H1 (cell line): ENCODE data around the gene STOML2. TPM values are rescaled to one million over a fixed set of nuclear protein-coding genes. Genes with fewer than 3 reads are reported as not detected.

Source experiments
- CTCF ChIA-PET: fragments of 300-600 bp; sonication (Branson Sonifier 250); formaldehyde crosslinking; loops from one replicate; lab custom pipeline; 2021; ENCODE audit not compliant: partially characterized antibody; lab: Charles Lee
- POLR2A ChIA-PET: fragments of 300-600 bp; sonication (Branson Sonifier 250); formaldehyde crosslinking; loops from one replicate; lab custom pipeline; 2021; ENCODE audit warnings: inconsistent platforms; ENCODE audit not compliant: partially characterized antibody; lab: Charles Lee
- DNase-seq, 2 experiments: peaks; one replicate each; pipeline versions ENCODE4 v3.0.0 to v3.0.0-alpha.2; 2010 to 2022; ENCODE audit warnings: low spot score in 2 of 2, low read depth in 1 of 2, mixed read lengths in 1 of 2
- FAIRE-seq: peaks from 2 replicates; lab custom pipeline; 2011; peaks lifted over from hg19 to GRCh38; lab: Jason Lieb, UNC
- H2AFZ ChIP-seq: 2 replicates; pipeline ENCODE4 v1.8.1; 2012; ENCODE audit warnings: low read length, inconsistent platforms
- H2AK5ac ChIP-seq: 2 replicates; pipeline ENCODE4 v1.6.1; 2013; ENCODE audit warnings: low read depth, low read length
- H2BK120ac ChIP-seq: replicated peaks from 2 replicates; pipeline ENCODE3; 2013; ENCODE audit warnings: low read depth, low read length, inconsistent platforms
- H2BK12ac ChIP-seq: 2 replicates; pipeline ENCODE4 v1.6.1; 2013; ENCODE audit warnings: low read depth, low read length
- H2BK15ac ChIP-seq: 2 replicates; pipeline ENCODE4 v1.6.1; 2013; ENCODE audit warnings: low read length
- H2BK20ac ChIP-seq: 2 replicates; pipeline ENCODE4 v1.6.1; 2013; ENCODE audit warnings: low read length
- H2BK5ac ChIP-seq: 2 replicates; pipeline ENCODE4 v1.6.1; 2013; ENCODE audit warnings: low read depth, low read length
- H3K14ac ChIP-seq: 2 replicates; pipeline ENCODE4 v1.6.1; 2013; ENCODE audit warnings: inconsistent platforms; ENCODE audit not compliant: insufficient read length
- H3K18ac ChIP-seq: 2 replicates; pipeline ENCODE4 v1.6.1; 2013; ENCODE audit warnings: low read length; ENCODE audit errors: extremely low read depth
- H3K23ac ChIP-seq: 2 replicates; pipeline ENCODE4 v1.6.1; 2013; ENCODE audit warnings: inconsistent platforms; ENCODE audit not compliant: insufficient read length
- H3K23me2 ChIP-seq: 2 replicates; pipeline ENCODE4 v1.6.1; 2013; ENCODE audit warnings: low read depth, low read length
- H3K27ac ChIP-seq: 2 replicates; pipeline ENCODE4 v1.6.1; 2011; ENCODE audit warnings: low read depth, low read length, inconsistent platforms
- H3K27me3 ChIP-seq, 4 experiments: replicated peaks in 1 of 4; 1 replicate in 1 of 4; 2 replicates in 3 of 4; pipeline versions ENCODE4 v1.6.1 to v1.8.1; 2011 to 2013; ENCODE audit warnings: low read length in 3 of 4, mild to moderate bottlenecking in 3 of 4, inconsistent platforms in 2 of 4, mixed read lengths in 2 of 4, moderate library complexity in 1 of 4; ENCODE audit not compliant: control insufficient read depth in 3 of 4, insufficient read depth in 3 of 4; ENCODE audit errors: extremely low read depth in 1 of 4
- H3K36me3 ChIP-seq, 4 experiments: 2 replicates each; pipeline versions ENCODE4 v1.6.1 to v1.8.1; 2011 to 2013; ENCODE audit warnings: mild to moderate bottlenecking in 4 of 4, low read length in 3 of 4, moderate library complexity in 2 of 4, control low read depth in 1 of 4, inconsistent platforms in 1 of 4; ENCODE audit not compliant: insufficient read depth in 4 of 4, control insufficient read depth in 2 of 4
- H3K4ac ChIP-seq: replicated peaks from 2 replicates; pipeline ENCODE3; 2013; ENCODE audit warnings: low read length, low read depth, mixed read lengths, inconsistent platforms; ENCODE audit not compliant: insufficient read length
- H3K4me1 ChIP-seq, 4 experiments: replicated peaks in 1 of 4; 1 replicate in 1 of 4; 2 replicates in 3 of 4; pipeline versions ENCODE4 v1.6.1 to v1.8.1; 2011 to 2013; ENCODE audit warnings: low read length in 3 of 4, inconsistent platforms in 2 of 4, mixed read lengths in 1 of 4; ENCODE audit not compliant: insufficient read depth in 4 of 4, control insufficient read depth in 3 of 4
- H3K4me2 ChIP-seq, 2 experiments: 2 replicates each; pipeline versions ENCODE4 v1.6.1 to v1.8.1; 2011 to 2013; ENCODE audit warnings: low read depth in 2 of 2, low read length in 2 of 2, control low read depth in 1 of 2, inconsistent platforms in 1 of 2, mild to moderate bottlenecking in 1 of 2; ENCODE audit not compliant: insufficient read depth in 1 of 2
- H3K4me3 ChIP-seq, 4 experiments: fragments of 200-600, 300-600 bp in 1 of 4; sonication (generic), shearing (Covaris generic), sonication (Bioruptor Twin) in 1 of 4; 2 replicates each; pipeline versions ENCODE4 v1.5.1 to v1.8.1; 2011 to 2016; ENCODE audit warnings: low read length in 4 of 4, low read depth in 3 of 4, control low read depth in 2 of 4, inconsistent platforms in 2 of 4, mild to moderate bottlenecking in 2 of 4, mixed read lengths in 1 of 4, moderate library complexity in 1 of 4; ENCODE audit not compliant: insufficient read depth in 2 of 4; ENCODE audit errors: extremely low read depth in 1 of 4
- H3K56ac ChIP-seq: replicated peaks from 2 replicates; pipeline ENCODE3; 2013; ENCODE audit warnings: low read depth, mild to moderate bottlenecking, mixed read lengths, low read length, inconsistent platforms; ENCODE audit not compliant: insufficient read length
- H3K79me1 ChIP-seq: 2 replicates; pipeline ENCODE4 v1.6.1; 2013; ENCODE audit warnings: low read depth, low read length, control low read depth
- H3K79me2 ChIP-seq, 2 experiments: 2 replicates each; pipeline versions ENCODE4 v1.6.1 to v1.8.1; 2012 to 2013; ENCODE audit warnings: low read length in 2 of 2, mild to moderate bottlenecking in 2 of 2, inconsistent platforms in 1 of 2; ENCODE audit not compliant: insufficient read depth in 2 of 2, control insufficient read depth in 1 of 2
- H3K9ac ChIP-seq, 4 experiments: replicated peaks in 1 of 4; 1 replicate in 1 of 4; 2 replicates in 3 of 4; pipeline versions ENCODE4 v1.6.1 to v1.8.1; 2011 to 2013; ENCODE audit warnings: low read depth in 3 of 4, low read length in 3 of 4, control low read depth in 2 of 4, mild to moderate bottlenecking in 2 of 4, moderate library complexity in 2 of 4, inconsistent platforms in 1 of 4; ENCODE audit errors: extremely low read depth in 1 of 4
- H3K9me3 ChIP-seq, 2 experiments: 2 replicates each; pipeline versions ENCODE4 v1.6.1 to v1.8.1; 2012 to 2013; ENCODE audit warnings: mild to moderate bottlenecking in 2 of 2, moderate library complexity in 2 of 2, control low read depth in 1 of 2, inconsistent platforms in 1 of 2, low read depth in 1 of 2, low read length in 1 of 2, mixed read lengths in 1 of 2; ENCODE audit not compliant: insufficient read depth in 2 of 2
- H4K20me1 ChIP-seq, 2 experiments: replicated peaks in 1 of 2; 2 replicates each; pipeline versions ENCODE3 to v1.8.1; 2011 to 2013; ENCODE audit warnings: inconsistent platforms in 2 of 2, low read length in 2 of 2, mild to moderate bottlenecking in 1 of 2; ENCODE audit not compliant: insufficient read depth in 2 of 2, control insufficient read depth in 1 of 2
- H4K5ac ChIP-seq: 2 replicates; pipeline ENCODE4 v1.6.1; 2013; ENCODE audit warnings: low read length, low read depth, mixed read lengths, inconsistent platforms; ENCODE audit not compliant: insufficient read length
- H4K8ac ChIP-seq: 2 replicates; pipeline ENCODE4 v1.8.0; 2013; ENCODE audit warnings: mild to moderate bottlenecking, moderate library complexity, low read length, inconsistent platforms; ENCODE audit not compliant: insufficient read depth; ENCODE audit errors: extremely low read depth
- H4K91ac ChIP-seq: replicated peaks from 2 replicates; pipeline ENCODE3; 2013; ENCODE audit warnings: low read length, mixed read lengths, inconsistent platforms; ENCODE audit not compliant: insufficient read length
- EZH2 ChIP-seq: fragments of 200-600 bp; sonication (generic); IDR thresholded peaks from 2 replicates; pipeline ENCODE4 v1.7.1; 2012; ENCODE audit warnings: low read depth, mild to moderate bottlenecking, moderate library complexity, low read length, inconsistent platforms; ENCODE audit not compliant: severe bottlenecking
- WGBS, 2 experiments: shearing (Covaris generic) in 1 of 2; methylation state at CpG; one replicate each; pipeline versions ENCODE4 v1.1.6 to v1.1.7; 2013 to 2015; ENCODE audit warnings: low lambda C conversion rate in 2 of 2, mixed read lengths in 2 of 2, inconsistent platforms in 1 of 2, low coverage in 1 of 2, missing lambda C conversion rate in 1 of 2; ENCODE audit not compliant: insufficient replicate concordance in 2 of 2, insufficient coverage in 1 of 2, insufficient read length in 1 of 2; ENCODE audit errors: extremely low coverage in 1 of 2, missing lambda C conversion rate in 1 of 2; 5-methylcytosine and 5-hydroxymethylcytosine counted together
- polyA plus RNA-seq, 7 experiments: library from polyadenylated mRNA; depleted of rRNA in 3 of 7; stranded (reverse) in 5 of 7; unstranded in 2 of 7; fragments of >200 nt in 5 of 7; fragments of 200-250 nt in 2 of 7; gene quantifications; 1 replicate in 5 of 7; 2 replicates in 1 of 7; 4 replicates in 1 of 7; pipeline versions ENCODE4 v1.2.1 to v1.2.3, GENCODE V29; 2011 to 2013; ENCODE audit warnings: missing spikeins in 2 of 7, mixed read lengths in 2 of 7
- total RNA-seq: library from RNA; stranded (reverse); fragmentation: NEBNext Ultra II Directional; extraction: Animal tissue kit (Norgen Biotek cat#: 25700); gene quantifications from 2 replicates; pipeline ENCODE4 v1.2.1, GENCODE V29; 2021

STOML2 gene
- total and polyA plus RNA-seq, 2 of the 8 experiments (the other 6 are each of a cell fraction or from before 2014, with no cell fraction given) = 203 to 256 TPM

DNA sequence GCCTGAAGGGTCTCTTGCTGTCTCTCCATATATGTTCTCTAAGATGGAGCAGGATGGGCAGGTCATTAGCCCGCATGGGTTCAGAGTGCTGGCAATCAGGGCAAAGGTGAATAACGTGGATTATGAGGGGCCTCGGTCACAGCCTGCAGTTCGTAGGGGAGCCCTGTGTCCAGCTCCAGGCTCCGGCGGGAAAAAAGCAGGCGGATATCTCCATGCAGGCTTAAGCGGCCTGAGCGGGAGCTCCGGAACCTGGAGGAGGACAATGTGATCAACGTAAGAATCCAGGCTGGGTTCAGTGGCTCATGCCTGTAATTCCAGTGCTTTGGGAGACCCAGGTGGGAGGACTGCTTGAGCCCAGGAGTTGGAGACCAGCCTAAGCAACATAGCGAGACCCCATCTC lies 2.2 kb upstream of the STOML2 start:
- H3K14ac ChIP-seq = no peak overlapping the region
- H2BK20ac ChIP-seq = no peak overlapping the region
- TF ChIP-seq EZH2 = no peak

More for the DNA sequence above, 2.2 kb upstream of the STOML2 start:
- no peaks in the 10 kb centered on the region for H3K9me3 ChIP-seq
- H3K27me3 ChIP-seq = no peaks in the 10 kb centered on the region
- no peak overlapping the region for H3K56ac ChIP-seq
- ChIA-PET CTCF (interaction anchor here (1.0 kb wide), 1 partner anchor 10 kb away, joined by 5 read pairs; no protein-coding TSS in a partner anchor), POLR2A (interaction anchor here (1.0 to 17.4 kb wide), 7 partner anchors 6 to 45 kb away, joined by 3 to 440 read pairs (median 14); partner anchors contain the start of genes ATOSB, FANCG, PIGO and VCP)
- H3K4me3 ChIP-seq = no peak overlapping the region
- peaks cover 0 to 16% of the 10 kb centered on the region in 2 experiments; a peak in 2 of 4 replicates for H3K79me2 ChIP-seq
- no peak overlapping the region for H2BK15ac ChIP-seq
- H3K23ac ChIP-seq = no peak overlapping the region
- H4K8ac ChIP-seq = no peak overlapping the region; the same call in 1 of the 2 replicates
- H3K9ac ChIP-seq = no peak overlapping the region
- H4K5ac ChIP-seq = no peak overlapping the region
- H3K4ac ChIP-seq = no peak overlapping the region
- H3K4me1 ChIP-seq = peaks cover 0 to 17% (median 6%) of the 10 kb centered on the region in 4 experiments; a peak in 5 of 7 replicates
- peaks cover 7% of the 10 kb centered on the region for H3K79me1 ChIP-seq
- H2AK5ac ChIP-seq = no peak overlapping the region
- peaks cover 10% of the 10 kb centered on the region for H3K23me2 ChIP-seq
- H3K36me3 ChIP-seq = peaks cover 5 to 15% (median 12%) of the 10 kb centered on the region in 4 experiments; a peak in 7 of 8 replicates
- DNase-seq (no peak), FAIRE-seq (no peak)
- H2BK12ac ChIP-seq = no peak overlapping the region
- H3K4me2 ChIP-seq = no peak overlapping the region
- H2BK5ac ChIP-seq = no peak overlapping the region
- H4K20me1 ChIP-seq = peaks cover 2 to 5% of the 10 kb centered on the region in 2 experiments
- 83% methylated on average over 12 of the region's 12 CpGs; no CpG with 5 or more reads in 1 of the 2 experiments for whole genome bisulfite sequencing, 2 experiments
- H3K27ac ChIP-seq = no peak overlapping the region
- no peak overlapping the region for H2BK120ac ChIP-seq
- no peak overlapping the region for H2AFZ ChIP-seq
- H3K18ac ChIP-seq = no peak overlapping the region
- no peak overlapping the region for H4K91ac ChIP-seq
